Psoas muscle (tissue), 8 donors: Measurements from ENCODE around the gene PRKN. TPM values are rescaled to one million over a fixed set of nuclear protein-coding genes. Genes with fewer than 3 reads are reported as not detected.
A peak's percentile ranks its signal among the peaks of the same experiment; 100 is the strongest.

ENCODE experiments used
- ATAC-seq, 4 donors: fragments of 200-7000 bp; cut with Tn5 transposase; one replicate each; pipeline ENCODE4 v1.9.1; 2020; ENCODE audit warnings: moderate library complexity in 3 of 4, mild to moderate bottlenecking in 2 of 4
- DNase-seq, 2 donors: peaks; one replicate each; pipeline ENCODE4 v3.0.0-alpha.2; 2020
- H3K27ac ChIP-seq: fragments of 200-600 bp; one replicate; pipeline ENCODE4 v1.8.0; 2022
- H3K27me3 ChIP-seq, 3 donors: fragments of 200-600 bp in 1 of 3; one replicate each; pipeline versions ENCODE4 v1.6.1 to v1.8.0; 2013 to 2022; ENCODE audit warnings: low read length in 2 of 3, mild to moderate bottlenecking in 2 of 3, moderate library complexity in 1 of 3; ENCODE audit not compliant: insufficient read depth in 3 of 3
- H3K36me3 ChIP-seq, 2 donors: fragments of 200-600 bp in 1 of 2; one replicate each; pipeline versions ENCODE4 v1.6.1 to v1.8.0; 2013 to 2022; ENCODE audit warnings: low read depth in 1 of 2, mild to moderate bottlenecking in 1 of 2, moderate library complexity in 1 of 2; ENCODE audit not compliant: insufficient read depth in 1 of 2
- H3K4me1 ChIP-seq: fragments of 200-600 bp; one replicate; pipeline ENCODE4 v1.8.0; 2022
- H3K4me3 ChIP-seq: fragments of 200-600 bp; one replicate; pipeline ENCODE4 v1.8.0; 2022; ENCODE audit warnings: mild to moderate bottlenecking
- H3K9me3 ChIP-seq: fragments of 200-600 bp; one replicate; pipeline ENCODE4 v1.8.0; 2022
- CTCF ChIP-seq: fragments of 200-600 bp; IDR thresholded peaks from one replicate; pipeline ENCODE4 v1.8.0; 2022; ENCODE audit warnings: antibody characterized with exemption
- WGBS, 3 donors: extraction: QIAGEN DNeasy Blood & Tissue Kit; methylation state at CpG; one replicate each; pipeline versions ENCODE4 v1.1.6 to v1.1.7; 2013; 5-methylcytosine and 5-hydroxymethylcytosine counted together
- intact Hi-C, 2 donors: fragments of 100-400 bp; cut with DNase I; formaldehyde crosslinking; loops; one replicate each; pipeline versions ENCODE4 v1.11.0 to v1.14.2; 2022
- polyA plus RNA-seq, 3 donors: library from polyadenylated mRNA; stranded (reverse); fragments of 200-250 nt; gene quantifications; one replicate each; pipeline ENCODE4 v1.2.3, GENCODE V29; 2013
- total RNA-seq, 4 donors: library from RNA; stranded (reverse); fragmentation: NEBNext Ultra II Directional in 2 of 4; extraction: Animal tissue kit (Norgen Biotek cat#: 25700) in 2 of 4; gene quantifications; one replicate each; pipeline versions ENCODE4 v1.2.1 to v1.2.4, GENCODE V29; 2021 to 2023
- donor health status: healthy with polysubstance abuse.
- donor health status: DM: no; HTN: no; CAD: no; lungs with moderate emphysema.
- donor health status: Bipolar disorder and iron deficiency.
- donor health status: healthy.
- donor health status: DM: yes; HTN: yes; CAD: no.
- donor health status: DM: no; HTN: no; CAD: no.
- donor health status: DM: no; HTN: no; CAD: no.
- donor health status: DM: yes; HTN: yes; CAD: no.

PRKN gene
- total and polyA plus RNA-seq, 7 donors = 1.5 to 19.5 (median 11.7) TPM

DNA sequence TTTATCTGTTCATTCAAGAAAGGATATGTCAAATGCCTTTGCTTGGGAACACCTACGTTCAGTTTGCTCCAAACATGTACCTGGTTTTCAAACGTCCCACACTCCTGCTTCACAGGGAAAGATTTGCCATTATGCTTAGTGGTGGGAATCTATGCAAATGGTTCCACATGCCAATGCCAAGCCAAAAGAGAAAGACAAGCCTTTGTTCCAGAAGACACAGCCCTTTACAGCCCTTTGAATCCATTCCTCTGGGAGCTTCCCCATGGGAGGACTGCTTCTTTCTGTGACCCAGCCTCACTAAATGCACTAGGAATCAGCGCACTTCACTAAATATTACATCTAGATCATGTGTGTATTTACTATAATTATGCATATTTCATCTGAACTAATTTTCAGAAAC, 619.5 kb downstream of the PRKN start:
- Histone ChIP-seq H3K4me1 (peaks cover 6% of the 10 kb centered on the region), H3K27ac (no peak overlapping the region), H3K4me3 (no peak overlapping the region), H3K36me3 (no peaks in the 10 kb centered on the region), H3K27me3 (no peaks in the 10 kb centered on the region), H3K9me3 (no peaks in the 10 kb centered on the region)
- TF ChIP-seq CTCF = no peak
- WGBS, 3 donors = 80 to 90% (median 86%) methylated on average over 3 of the region's 3 CpGs
- ATAC-seq = no peak
- intact Hi-C loops = no loop called here
- no peak for DNase-seq

GRCh38 chr6:162100096-162100495, 627.5 kb downstream of the PRKN start:
- Histone ChIP-seq H3K9me3 (no peaks in the 10 kb centered on the region), H3K4me3 (no peak overlapping the region), H3K27ac (no peak overlapping the region), H3K4me1 (no peaks in the 10 kb centered on the region), H3K27me3 (no peaks in the 10 kb centered on the region), H3K36me3 (no peaks in the 10 kb centered on the region)
- intact Hi-C loops = no loop called here
- TF ChIP-seq CTCF = no peak
- DNase-seq (no peak), ATAC-seq (no peak)
- WGBS, 3 donors = 79 to 90% (median 87%) methylated on average over 5 of the region's 5 CpGs

GRCh38 chr6:162099685-162100084, 627.9 kb downstream of the PRKN start:
- Histone ChIP-seq H3K4me3 (no peak overlapping the region), H3K4me1 (no peaks in the 10 kb centered on the region), H3K27ac (no peak overlapping the region), H3K9me3 (no peaks in the 10 kb centered on the region), H3K36me3 (no peaks in the 10 kb centered on the region), H3K27me3 (no peaks in the 10 kb centered on the region)
- 84 to 88% (median 84%) methylated on average over 5 of the region's 5 CpGs for WGBS, 3 donors
- intact Hi-C loops = no loop called here
- DNase-seq = peak in 1 of 2 donors; percentile 41
- TF ChIP-seq CTCF = no peak
- peak in 3 of 4 donors; percentile 36 to 58 (median 40) for ATAC-seq

- Histone ChIP-seq H3K9me3 (no peaks in the 10 kb centered on the region), H3K27ac (no peak overlapping the region), H3K4me3 (no peak overlapping the region), H3K4me1 (no peaks in the 10 kb centered on the region), H3K36me3 (no peaks in the 10 kb centered on the region), H3K27me3 (no peaks in the 10 kb centered on the region)
- WGBS, 3 donors = 88 to 93% (median 92%) methylated on average over 11 of the region's 11 CpGs
- no peak for DNase-seq
- intact Hi-C loops = no loop called here
- ATAC-seq = no peak
- no peak for TF ChIP-seq CTCF
Observed at GRCh38 chr6:162092816-162093502, 634.6 kb downstream of the PRKN start.

DNA sequence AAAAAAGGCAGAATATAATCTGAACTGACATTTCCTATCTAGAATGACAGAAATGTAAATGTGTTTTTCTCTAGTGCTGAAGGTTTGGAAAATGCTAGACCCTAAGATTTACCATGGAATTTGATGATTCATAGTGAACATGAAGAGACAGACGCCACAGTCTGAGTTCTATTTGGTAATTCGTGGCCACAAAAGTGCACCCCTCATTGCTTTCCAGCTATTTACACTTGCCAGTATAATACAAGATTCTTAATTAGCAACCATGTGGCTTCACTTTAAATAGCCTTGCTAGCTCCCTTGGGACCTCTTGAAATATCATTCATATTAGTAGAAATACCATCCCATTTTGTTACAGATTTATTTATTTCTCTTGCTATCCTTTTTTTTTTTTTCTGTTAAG, 636.8 kb downstream of the PRKN start:
- Histone ChIP-seq H3K27ac (no peak overlapping the region), H3K4me3 (no peak overlapping the region), H3K4me1 (no peaks in the 10 kb centered on the region), H3K36me3 (no peaks in the 10 kb centered on the region), H3K27me3 (no peaks in the 10 kb centered on the region), H3K9me3 (no peaks in the 10 kb centered on the region)
- no peak for ATAC-seq
- intact Hi-C loops = no loop called here
- 35 to 52% (median 36%) methylated on average over 2 of the region's 2 CpGs for WGBS, 3 donors
- no peak for TF ChIP-seq CTCF
- no peak for DNase-seq
